Panc1 (cell line): ENCODE data around the gene RGS13. TPM values are rescaled to one million over a fixed set of nuclear protein-coding genes. Genes with fewer than 3 reads are reported as not detected.

Experiments
- ATAC-seq: fragments of 200-7000 bp; cut with Tn5 transposase; 2 replicates; pipeline ENCODE4 v1.9.1; 2020; ENCODE audit warnings: mild to moderate bottlenecking, moderate library complexity
- BruUV-seq: library from RNA; stranded (reverse); fragments of 400-500 nt; replicated peaks from 2 replicates; lab custom pipeline; 2021; lab: Mats Ljungman, UMichigan
- CTCF ChIA-PET: fragments of 300-600 bp; sonication (Branson Sonifier 250); formaldehyde crosslinking; loops from one replicate; lab custom pipeline; 2022; ENCODE audit warnings: antibody characterized with exemption; lab: Charles Lee
- POLR2A ChIA-PET: fragments of 300-600 bp; sonication (Branson Sonifier 250); formaldehyde crosslinking; loops from one replicate; lab custom pipeline; 2022; ENCODE audit warnings: antibody characterized with exemption; lab: Charles Lee
- DNase-seq: peaks from one replicate; pipeline ENCODE4 v3.0.0-alpha.2; 2010; ENCODE audit warnings: low read depth, low spot score
- H3K27ac ChIP-seq: 2 replicates; pipeline ENCODE4 v1.5.1; 2011; ENCODE audit warnings: mild to moderate bottlenecking, low read length, inconsistent platforms
- H3K27me3 ChIP-seq: fragments of 200-500 bp; sonication (Bioruptor generic); 2 replicates; pipeline ENCODE4 v1.6.0; 2014; ENCODE audit warnings: low read length, inconsistent platforms; ENCODE audit not compliant: control insufficient read depth, insufficient read depth
- H3K36me3 ChIP-seq: fragments of 200-500 bp; sonication (Bioruptor generic); 2 replicates; pipeline ENCODE4 v1.5.1; 2014; ENCODE audit warnings: inconsistent platforms, mild to moderate bottlenecking, low read length, moderate library complexity; ENCODE audit not compliant: control insufficient read depth, insufficient read depth
- H3K4me1 ChIP-seq: 2 replicates; pipeline ENCODE4 v1.5.1; 2011; ENCODE audit warnings: inconsistent platforms, mild to moderate bottlenecking, low read length, moderate library complexity; ENCODE audit not compliant: control insufficient read depth, insufficient read depth
- H3K4me3 ChIP-seq, 2 experiments: 2 replicates each; pipeline ENCODE4 v1.5.1; 2011 to 2012; ENCODE audit warnings: low read depth in 2 of 2, low read length in 2 of 2, mild to moderate bottlenecking in 2 of 2, inconsistent platforms in 1 of 2, moderate library complexity in 1 of 2
- H3K9me3 ChIP-seq: fragments of 200-500 bp; sonication (Bioruptor generic); 2 replicates; pipeline ENCODE4 v1.5.1; 2014; ENCODE audit warnings: low read depth, mild to moderate bottlenecking, inconsistent platforms, low read length, moderate library complexity; ENCODE audit not compliant: control insufficient read depth, insufficient read depth
- CTCF ChIP-seq: fragments of 450-650 bp; IDR thresholded peaks from 2 replicates; pipeline ENCODE4 v1.5.1; 2017; ENCODE audit warnings: mild to moderate bottlenecking
- POLR2AphosphoS5 ChIP-seq: IDR thresholded peaks from 2 replicates; pipeline ENCODE4 v1.6.1; 2012; ENCODE audit warnings: mild to moderate bottlenecking, low read depth, low read length, moderate library complexity
- REST ChIP-seq, 2 experiments: IDR thresholded peaks; 2 replicates each; pipeline ENCODE4 v1.6.1; 2011 to 2012; ENCODE audit warnings: low read depth in 2 of 2, control low read depth in 1 of 2, low read length in 1 of 2, mild to moderate bottlenecking in 1 of 2, moderate library complexity in 1 of 2; ENCODE audit not compliant: insufficient read depth in 1 of 2
- SIN3A ChIP-seq: IDR thresholded peaks from 2 replicates; pipeline ENCODE4 v1.6.1; 2012; ENCODE audit warnings: low read depth, mild to moderate bottlenecking, low read length, moderate library complexity, borderline replicate concordance; ENCODE audit not compliant: insufficient read depth
- TCF7L2 ChIP-seq: IDR thresholded peaks from 2 replicates; pipeline ENCODE4 v1.6.1; 2011; ENCODE audit warnings: mild to moderate bottlenecking, low read depth, low read length, inconsistent platforms
- in situ Hi-C: cut with HindIII; loops from 2 replicates; pipeline ENCODE4 v1.10.0; 2016; ENCODE audit warnings: low sequenced_read_pairs, low pct_unique_long_range_greater_than_20kb
- intact Hi-C: fragments of 100-400 bp; cut with micrococcal nuclease; formaldehyde crosslinking; loops from one replicate; pipeline ENCODE4 v1.10.0; 2022; ENCODE audit not compliant: unreplicated experiment
- total RNA-seq: library from RNA; stranded (reverse); gene quantifications from one replicate; pipeline ENCODE4 v1.2.1, GENCODE V29; 2021; ENCODE audit not compliant: unreplicated experiment

Gene RGS13
- total RNA-seq, 1 experiment from 2014 or later, result not detected

GRCh38 chr1:192601567-192601966 is 34.4 kb upstream of the RGS13 start:
- Histone ChIP-seq H3K36me3 (no peaks in the 10 kb centered on the region), H3K4me3 (no peak overlapping the region), H3K27me3 (no peaks in the 10 kb centered on the region), H3K27ac (no peak overlapping the region), H3K9me3 (no peaks in the 10 kb centered on the region), H3K4me1 (no peaks in the 10 kb centered on the region)
- in situ Hi-C loops (no loop called here), intact Hi-C loops (no loop called here)
- TF ChIP-seq REST (IDR thresholded peaks at IDR 0.05; ENCODE audit: insufficient read depth in 1 of 2, low read depth in 2 of 2, low read length in 1 of 2) (no peak), TCF7L2 (no peak), CTCF (no peak), POLR2AphosphoS5 (no peak), SIN3A (no peak)
- DNase-seq (no peak), ATAC-seq (no peak)
- ChIA-PET CTCF (no interaction called here), POLR2A (no interaction called here)
- no TSS peak for BruUV-seq

DNA sequence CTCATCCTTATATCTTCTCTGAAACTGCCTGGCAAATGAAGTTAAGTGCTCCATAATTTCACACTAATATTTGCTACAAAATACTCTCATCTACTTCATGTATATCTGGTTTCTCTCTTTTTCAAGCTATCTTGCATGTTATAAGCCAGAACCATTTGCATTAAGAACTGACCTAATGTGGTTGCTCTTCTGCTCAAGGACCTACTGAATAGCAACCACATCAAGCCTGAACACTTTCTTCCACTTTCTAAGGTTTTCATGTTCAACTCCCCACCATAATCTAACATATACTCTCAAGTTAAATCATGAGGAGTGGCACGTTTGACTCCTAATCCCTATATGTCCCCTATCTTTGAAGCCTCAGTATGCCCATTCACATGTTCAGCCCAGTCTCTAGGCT is 33.2 kb upstream of the RGS13 start:
- Histone ChIP-seq H3K36me3 (no peaks in the 10 kb centered on the region), H3K4me1 (no peaks in the 10 kb centered on the region), H3K27ac (no peak overlapping the region), H3K27me3 (no peaks in the 10 kb centered on the region), H3K4me3 (no peak overlapping the region), H3K9me3 (no peaks in the 10 kb centered on the region)
- POLR2A ChIA-PET, result no interaction called here
- in situ Hi-C loops, result no loop called here
- ATAC-seq (no peak), DNase-seq (no peak)
- no peak for TF ChIP-seq SIN3A
- no peak for TF ChIP-seq REST (IDR thresholded peaks at IDR 0.05; ENCODE audit: insufficient read depth in 1 of 2, low read depth in 2 of 2, low read length in 1 of 2)
- TF ChIP-seq POLR2AphosphoS5, result no peak
- no peak for TF ChIP-seq CTCF
- no peak for TF ChIP-seq TCF7L2
- intact Hi-C loops, result no loop called here
- no TSS peak for BruUV-seq
- CTCF ChIA-PET, result no interaction called here
